Kidney epithelial cell (primary cell): ENCODE results near the gene SLC26A8. TPM values are rescaled to one million over a fixed set of nuclear protein-coding genes. Genes with fewer than 3 reads are reported as not detected.

Source experiments
- DNase-seq: peaks from one replicate; pipeline ENCODE4 v3.0.0-alpha.2; 2010; ENCODE audit warnings: low read depth
- H3K27me3 ChIP-seq: 2 replicates; pipeline ENCODE4 v1.6.0; 2011; ENCODE audit warnings: low read length; ENCODE audit not compliant: control insufficient read depth, insufficient read depth
- H3K36me3 ChIP-seq: 2 replicates; pipeline ENCODE4 v1.5.1; 2011; ENCODE audit warnings: low read length; ENCODE audit not compliant: control insufficient read depth, insufficient read depth
- H3K4me3 ChIP-seq: 2 replicates; pipeline ENCODE4 v1.5.1; 2011; ENCODE audit warnings: low read depth, mild to moderate bottlenecking, control low read depth, low read length
- total RNA-seq: library from RNA; depleted of rRNA; stranded (reverse); fragments of >200 nt; gene quantifications from 2 replicates; pipeline ENCODE4 v1.2.3, GENCODE V29; 2015
- TF ChIP-seq, protein P1 (sequence below): IDR thresholded peaks from 2 replicates; pipeline ENCODE4 v1.5.1; 2011; ENCODE audit warnings: mild to moderate bottlenecking, moderate library complexity, low read length, control low read depth, inconsistent platforms; ENCODE audit not compliant: insufficient read depth, poor library complexity, severe bottlenecking

Gene SLC26A8
- total RNA-seq, 1 donor from 2014 or later, result not detected

DNA sequence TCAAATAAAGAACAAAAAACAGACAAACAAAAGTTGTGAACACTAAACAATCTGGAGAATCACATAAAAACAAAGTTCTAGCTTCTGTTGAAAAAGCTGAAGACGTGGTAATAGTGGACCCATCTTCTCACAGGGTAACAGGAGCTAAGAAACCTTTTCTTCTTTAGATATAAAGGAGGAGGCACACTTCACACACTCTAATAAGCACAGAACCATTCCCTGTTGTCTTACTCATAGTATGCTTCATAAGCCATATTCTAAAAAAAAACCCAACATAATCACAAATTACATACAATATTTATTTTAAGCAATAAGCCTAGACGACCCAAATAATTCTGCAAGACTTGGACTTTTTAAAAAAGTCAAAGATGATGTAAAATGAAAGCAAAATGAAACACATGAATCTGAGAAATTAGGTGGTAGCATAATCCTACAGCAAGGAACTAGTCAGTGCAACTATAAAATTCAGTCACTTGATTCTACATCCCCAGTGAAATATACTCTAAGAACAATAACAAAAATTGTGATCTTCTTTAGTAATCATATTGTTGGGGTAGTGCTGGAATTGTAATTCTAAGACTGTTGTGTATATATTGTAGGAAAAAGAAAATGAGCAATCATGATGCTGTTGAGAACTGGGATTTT, 119.2 kb downstream of the SLC26A8 start:
- TF ChIP-seq, protein P1, sequence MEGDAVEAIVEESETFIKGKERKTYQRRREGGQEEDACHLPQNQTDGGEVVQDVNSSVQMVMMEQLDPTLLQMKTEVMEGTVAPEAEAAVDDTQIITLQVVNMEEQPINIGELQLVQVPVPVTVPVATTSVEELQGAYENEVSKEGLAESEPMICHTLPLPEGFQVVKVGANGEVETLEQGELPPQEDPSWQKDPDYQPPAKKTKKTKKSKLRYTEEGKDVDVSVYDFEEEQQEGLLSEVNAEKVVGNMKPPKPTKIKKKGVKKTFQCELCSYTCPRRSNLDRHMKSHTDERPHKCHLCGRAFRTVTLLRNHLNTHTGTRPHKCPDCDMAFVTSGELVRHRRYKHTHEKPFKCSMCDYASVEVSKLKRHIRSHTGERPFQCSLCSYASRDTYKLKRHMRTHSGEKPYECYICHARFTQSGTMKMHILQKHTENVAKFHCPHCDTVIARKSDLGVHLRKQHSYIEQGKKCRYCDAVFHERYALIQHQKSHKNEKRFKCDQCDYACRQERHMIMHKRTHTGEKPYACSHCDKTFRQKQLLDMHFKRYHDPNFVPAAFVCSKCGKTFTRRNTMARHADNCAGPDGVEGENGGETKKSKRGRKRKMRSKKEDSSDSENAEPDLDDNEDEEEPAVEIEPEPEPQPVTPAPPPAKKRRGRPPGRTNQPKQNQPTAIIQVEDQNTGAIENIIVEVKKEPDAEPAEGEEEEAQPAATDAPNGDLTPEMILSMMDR, result no peak
- DNase-seq, result no peak
- H3K27me3 ChIP-seq, result no peaks in the 10 kb centered on the region
- no peak overlapping the region for H3K4me3 ChIP-seq
- H3K36me3 ChIP-seq, result peaks cover 2% of the 10 kb centered on the region

DNA sequence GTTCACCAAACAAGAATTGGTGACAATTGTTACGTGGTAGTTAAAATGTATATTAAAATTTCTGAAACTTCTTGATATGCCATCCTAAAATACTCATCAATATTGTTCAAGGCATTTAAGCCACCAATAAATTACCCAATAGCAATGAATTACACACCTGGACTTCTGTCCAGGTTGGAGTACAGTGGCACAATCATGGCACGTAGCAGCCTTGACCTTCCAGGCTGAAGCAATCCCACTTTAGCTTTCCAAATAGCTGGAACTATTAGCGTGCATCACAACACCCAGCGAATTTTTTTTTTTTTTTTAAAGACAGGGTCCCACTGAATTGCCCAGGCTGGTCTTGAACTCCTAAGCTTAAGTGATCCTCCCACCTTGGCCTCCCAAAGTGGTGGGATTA, 120.8 kb downstream of the SLC26A8 start:
- Histone ChIP-seq H3K4me3 (no peak overlapping the region), H3K27me3 (no peaks in the 10 kb centered on the region), H3K36me3 (no peaks in the 10 kb centered on the region)
- no peak for DNase-seq
- TF ChIP-seq, protein P1, result no peak

DNA sequence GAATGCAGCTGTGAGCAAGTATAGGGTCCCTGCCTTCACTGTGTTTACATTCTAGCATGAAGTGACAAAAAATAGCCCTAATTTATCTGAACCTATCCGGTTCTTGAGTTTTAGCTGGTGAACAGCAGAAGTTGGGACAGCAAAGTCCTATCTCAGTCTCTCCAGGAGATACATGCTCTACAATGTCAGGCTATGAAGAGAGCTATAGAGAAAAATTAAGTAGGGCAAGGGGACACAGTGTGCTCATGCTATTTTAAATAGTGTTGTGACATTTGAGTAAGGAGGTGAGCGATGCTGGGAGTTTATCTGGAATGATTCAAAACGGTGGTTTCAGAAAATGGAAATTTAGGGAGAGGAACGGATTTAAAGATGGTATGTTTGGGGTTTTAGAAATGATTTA, 124.0 kb downstream of the SLC26A8 start:
- no peak for DNase-seq
- Histone ChIP-seq H3K36me3 (no peaks in the 10 kb centered on the region), H3K27me3 (no peaks in the 10 kb centered on the region), H3K4me3 (no peak overlapping the region)
- TF ChIP-seq, protein P1, result no peak

DNA sequence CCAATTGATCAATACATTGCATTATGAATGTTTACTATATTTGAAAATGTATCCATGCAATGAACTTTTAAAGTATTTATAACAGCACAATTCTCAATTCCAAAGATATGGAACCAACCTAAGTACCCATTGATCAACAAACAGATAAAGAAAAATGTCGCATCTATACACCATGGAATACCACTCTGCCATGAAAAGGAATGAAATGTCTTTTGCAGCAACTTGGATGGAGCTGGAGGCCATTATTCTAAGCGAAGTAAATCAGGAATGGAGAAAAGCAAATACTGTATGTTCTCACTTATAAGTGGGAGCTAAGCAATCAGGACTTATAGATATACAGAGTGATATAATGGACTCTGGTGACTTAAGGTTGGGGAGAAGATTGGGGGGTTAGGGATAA, 126.4 kb downstream of the SLC26A8 start:
- TF ChIP-seq, protein P1, result no peak
- H3K36me3 ChIP-seq, result no peaks in the 10 kb centered on the region
- H3K27me3 ChIP-seq, result no peaks in the 10 kb centered on the region
- H3K4me3 ChIP-seq, result no peak overlapping the region
- no peak for DNase-seq

DNA sequence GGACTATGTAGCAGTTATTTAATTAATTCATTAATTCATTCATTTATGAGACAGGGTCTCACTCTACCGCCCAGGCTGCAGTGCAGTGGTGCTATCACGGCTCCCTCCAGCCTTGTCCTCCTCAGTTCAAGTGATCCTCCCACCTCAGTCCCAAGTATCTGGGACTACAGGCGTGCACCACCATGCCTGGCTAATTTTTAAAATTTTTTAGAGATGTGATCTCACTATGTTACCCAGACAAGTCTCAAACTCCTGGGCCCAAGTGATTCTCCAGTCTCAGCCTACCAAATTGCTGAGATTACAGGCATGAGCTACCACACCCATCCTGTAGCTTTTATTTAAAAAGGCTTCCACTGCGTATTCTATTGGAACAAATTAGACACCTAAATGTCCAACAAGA, 127.0 kb downstream of the SLC26A8 start:
- DNase-seq, result no peak
- TF ChIP-seq, protein P1, result no peak
- no peak overlapping the region for H3K4me3 ChIP-seq
- H3K27me3 ChIP-seq, result no peaks in the 10 kb centered on the region
- H3K36me3 ChIP-seq, result no peaks in the 10 kb centered on the region

DNA sequence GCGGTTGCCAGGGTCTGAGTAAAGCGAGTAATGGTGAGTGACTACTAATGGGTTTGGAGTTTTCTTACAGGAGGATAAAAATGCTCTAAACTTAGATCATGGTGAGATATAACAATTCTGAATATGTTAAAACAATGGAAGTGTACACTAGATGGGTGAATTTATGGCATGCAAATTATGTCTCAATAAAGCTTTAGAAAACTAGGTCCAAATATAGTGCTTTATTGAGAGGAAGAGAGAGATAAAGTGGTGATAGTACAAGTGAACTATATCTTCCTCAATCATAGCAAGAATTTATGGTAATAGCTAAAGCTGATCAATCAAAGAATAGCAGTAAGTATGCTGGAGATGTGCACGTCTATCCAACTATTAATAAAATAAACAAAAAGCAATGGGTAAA, 127.4 kb downstream of the SLC26A8 start:
- Histone ChIP-seq H3K4me3 (no peak overlapping the region), H3K27me3 (no peaks in the 10 kb centered on the region), H3K36me3 (no peaks in the 10 kb centered on the region)
- no peak for DNase-seq
- TF ChIP-seq, protein P1, result no peak
